Measurements from ENCODE around the gene RIPOR3. TPM values are rescaled to one million over a fixed set of nuclear protein-coding genes. Genes with fewer than 3 reads are reported as not detected.
A peak's percentile ranks its signal among the peaks of the same experiment; 100 is the strongest.

The RIPOR3 gene
- total and polyA plus RNA-seq, 5 donors from 2014 or later, result 0.69 to 1.9 (median 1.3) TPM

GRCh38 chr20:50630578-50631263 is 60.6 kb downstream of the RIPOR3 start:
- no peaks in the 10 kb centered on the region for H3K9me3 Mint-ChIP-seq
- Histone ChIP-seq H3K9me3 (ENCODE audit: control insufficient read depth in 2 of 2, low read length in 2 of 2) (no peaks in the 10 kb centered on the region), H3K36me3 (ENCODE audit: control insufficient read depth, insufficient read depth, low read length) (no peaks in the 10 kb centered on the region), H3K4me1 (ENCODE audit: control insufficient read depth, insufficient read depth, low read length, poor library complexity, severe bottlenecking) (no peaks in the 10 kb centered on the region), H3K27ac (ENCODE audit: insufficient read depth, low read length, poor library complexity, severe bottlenecking) (no peak overlapping the region), H3K4me3 (ENCODE audit: low read depth, low read length) (no peak overlapping the region), H3K27me3 (ENCODE audit: control insufficient read depth, insufficient read depth, low read length) (no peaks in the 10 kb centered on the region)
- H3K4me3 Mint-ChIP-seq, result no peak overlapping the region
- peaks cover 10% of the 10 kb centered on the region for H3K27me3 Mint-ChIP-seq
- H3K4me1 Mint-ChIP-seq, result peaks cover 0 to 2% (median 0%) of the 10 kb centered on the region in 4 donors
- no peak for ATAC-seq (ENCODE audit: low read depth in 2 of 2)
- H3K27ac Mint-ChIP-seq, result no peak overlapping the region
- no peak for DNase-seq
- H3K36me3 Mint-ChIP-seq, result no peaks in the 10 kb centered on the region

DNA sequence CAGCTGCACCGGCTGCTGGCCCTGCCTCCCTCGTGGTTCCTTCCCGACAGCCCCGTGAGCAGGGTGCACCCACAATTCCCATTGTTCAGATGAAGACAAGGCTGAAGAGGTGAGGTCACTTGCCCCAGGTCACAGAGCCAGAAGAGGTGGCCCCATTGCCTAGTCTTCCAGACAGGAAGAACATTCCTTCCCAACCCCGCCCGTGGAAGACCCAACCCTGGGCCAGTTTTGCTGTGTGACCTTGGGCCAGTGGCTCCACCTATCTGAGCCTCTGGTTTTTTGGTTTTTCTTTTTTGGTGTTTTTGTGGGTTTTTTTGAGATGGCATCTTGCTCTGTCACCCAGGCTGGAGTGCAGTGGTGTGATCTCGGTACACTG is 61.7 kb downstream of the RIPOR3 start:
- Mint-ChIP-seq H3K27ac (no peak overlapping the region), H3K4me3 (no peak overlapping the region), H3K27me3 (peaks cover 6% of the 10 kb centered on the region), H3K36me3 (no peaks in the 10 kb centered on the region), H3K9me3 (no peaks in the 10 kb centered on the region), H3K4me1 (no peaks in the 10 kb centered on the region)
- Histone ChIP-seq H3K27me3 (ENCODE audit: control insufficient read depth, insufficient read depth, low read length) (no peaks in the 10 kb centered on the region), H3K4me1 (ENCODE audit: control insufficient read depth, insufficient read depth, low read length, poor library complexity, severe bottlenecking) (no peaks in the 10 kb centered on the region), H3K9me3 (ENCODE audit: control insufficient read depth in 2 of 2, low read length in 2 of 2) (no peaks in the 10 kb centered on the region), H3K36me3 (ENCODE audit: control insufficient read depth, insufficient read depth, low read length) (no peaks in the 10 kb centered on the region), H3K27ac (ENCODE audit: insufficient read depth, low read length, poor library complexity, severe bottlenecking) (no peak overlapping the region), H3K4me3 (ENCODE audit: low read depth, low read length) (no peak overlapping the region)
- ATAC-seq (ENCODE audit: low read depth in 2 of 2) (no peak), DNase-seq (no peak)

DNA sequence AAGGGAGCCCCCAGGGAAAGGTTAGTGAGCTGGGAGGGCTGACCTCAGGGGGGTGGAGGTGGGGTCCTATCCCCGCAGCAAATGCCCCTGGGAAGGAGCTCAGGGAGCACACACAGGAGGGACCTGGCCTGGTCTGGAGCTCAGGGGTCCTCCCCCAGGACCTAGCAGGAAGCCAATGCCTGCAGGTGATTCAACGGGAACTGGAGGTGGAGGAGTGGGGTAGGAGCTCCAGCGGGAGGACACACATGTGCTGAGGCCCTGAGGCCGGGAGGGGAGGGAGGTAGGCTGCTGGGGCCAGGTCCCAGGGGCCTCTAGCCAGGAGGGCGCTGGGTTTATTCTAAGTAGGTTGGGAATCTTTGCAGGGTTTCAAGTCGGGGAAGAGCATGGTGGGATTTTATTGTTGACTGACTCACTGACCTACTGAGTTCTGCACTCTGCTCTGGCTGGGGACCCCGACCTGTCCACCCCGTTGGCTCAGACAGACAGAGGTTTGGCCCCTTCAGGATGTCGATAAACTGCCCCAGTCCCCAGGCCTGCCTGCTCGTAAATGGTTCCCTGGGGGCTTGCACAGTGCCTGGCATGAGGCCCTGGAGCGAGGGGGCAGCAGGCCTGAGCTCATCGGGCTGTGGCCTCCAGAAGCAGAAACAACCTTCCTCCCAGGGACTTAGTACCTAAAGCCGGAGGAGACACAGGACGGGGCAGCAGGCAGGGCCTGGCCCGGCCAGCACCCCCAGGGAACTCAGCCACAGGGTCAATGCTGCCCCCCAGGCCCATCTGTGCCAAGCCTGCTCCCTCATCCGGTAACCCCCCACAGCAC is 62.3 kb downstream of the RIPOR3 start:
- H3K4me1 Mint-ChIP-seq, result no peaks in the 10 kb centered on the region
- Histone ChIP-seq H3K27ac (ENCODE audit: insufficient read depth, low read length, poor library complexity, severe bottlenecking) (no peak overlapping the region), H3K4me3 (ENCODE audit: low read depth, low read length) (no peak overlapping the region), H3K9me3 (ENCODE audit: control insufficient read depth in 2 of 2, low read length in 2 of 2) (no peaks in the 10 kb centered on the region), H3K36me3 (ENCODE audit: control insufficient read depth, insufficient read depth, low read length) (no peaks in the 10 kb centered on the region), H3K27me3 (ENCODE audit: control insufficient read depth, insufficient read depth, low read length) (no peaks in the 10 kb centered on the region), H3K4me1 (ENCODE audit: control insufficient read depth, insufficient read depth, low read length, poor library complexity, severe bottlenecking) (no peaks in the 10 kb centered on the region)
- no peak overlapping the region for H3K4me3 Mint-ChIP-seq
- H3K27me3 Mint-ChIP-seq, result peaks cover 6% of the 10 kb centered on the region
- ATAC-seq (ENCODE audit: low read depth in 2 of 2) (no peak), DNase-seq (no peak)
- H3K36me3 Mint-ChIP-seq, result no peaks in the 10 kb centered on the region
- no peak overlapping the region for H3K27ac Mint-ChIP-seq
- H3K9me3 Mint-ChIP-seq, result no peaks in the 10 kb centered on the region

DNA sequence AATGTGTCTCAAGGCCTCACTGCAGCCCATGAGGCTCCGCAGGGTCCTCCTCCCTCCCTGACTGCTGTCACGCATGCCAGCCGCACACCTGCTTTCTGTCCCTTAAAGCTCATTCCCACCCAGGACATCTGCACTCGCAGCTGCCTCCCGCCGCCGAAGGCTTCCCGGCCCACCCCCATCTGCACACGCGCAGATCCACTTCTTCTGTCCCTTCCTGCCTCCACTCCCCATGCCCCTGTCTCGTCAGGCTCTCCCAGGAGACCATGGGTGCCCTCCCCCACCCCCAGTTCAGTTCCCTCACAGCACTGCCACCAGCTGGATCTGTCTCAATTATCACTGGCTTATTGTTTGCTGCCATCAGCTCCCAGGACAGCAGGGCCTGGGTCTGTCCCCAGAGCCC is 63.0 kb downstream of the RIPOR3 start:
- Mint-ChIP-seq H3K27me3 (peaks cover 6% of the 10 kb centered on the region), H3K36me3 (no peaks in the 10 kb centered on the region), H3K9me3 (no peaks in the 10 kb centered on the region), H3K4me1 (no peaks in the 10 kb centered on the region), H3K27ac (no peak overlapping the region), H3K4me3 (peak overlapping the region in 1 of 4 donors; percentile 48)
- ATAC-seq (ENCODE audit: low read depth in 2 of 2) (no peak), DNase-seq (no peak)
- Histone ChIP-seq H3K4me3 (ENCODE audit: low read depth, low read length) (no peak overlapping the region), H3K4me1 (ENCODE audit: control insufficient read depth, insufficient read depth, low read length, poor library complexity, severe bottlenecking) (no peaks in the 10 kb centered on the region), H3K27ac (ENCODE audit: insufficient read depth, low read length, poor library complexity, severe bottlenecking) (no peak overlapping the region), H3K9me3 (ENCODE audit: control insufficient read depth in 2 of 2, low read length in 2 of 2) (no peaks in the 10 kb centered on the region), H3K36me3 (ENCODE audit: control insufficient read depth, insufficient read depth, low read length) (no peaks in the 10 kb centered on the region), H3K27me3 (ENCODE audit: control insufficient read depth, insufficient read depth, low read length) (no peaks in the 10 kb centered on the region)

DNA sequence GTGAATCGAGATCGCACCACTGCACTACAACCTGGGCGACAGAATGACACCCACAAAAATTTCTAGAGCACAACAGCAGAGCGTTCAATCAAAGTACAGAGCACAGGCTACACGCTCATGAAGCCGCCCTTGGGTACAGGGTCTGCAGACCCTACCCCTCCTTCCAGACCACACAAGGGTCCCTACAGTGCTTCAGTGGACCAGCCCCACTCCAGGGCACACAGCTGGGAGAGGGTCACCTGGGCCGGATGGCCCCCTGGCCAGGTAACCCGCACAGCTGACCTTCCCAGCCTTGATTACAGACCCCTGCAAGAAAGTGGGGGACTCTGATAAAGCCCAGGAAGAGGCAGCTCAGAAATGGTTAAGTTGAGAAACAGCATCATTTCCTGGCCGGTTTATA is 63.6 kb downstream of the RIPOR3 start:
- Mint-ChIP-seq H3K36me3 (no peaks in the 10 kb centered on the region), H3K9me3 (no peaks in the 10 kb centered on the region), H3K4me3 (no peak overlapping the region), H3K27ac (no peak overlapping the region), H3K27me3 (peaks cover 6% of the 10 kb centered on the region), H3K4me1 (no peaks in the 10 kb centered on the region)
- Histone ChIP-seq H3K27ac (ENCODE audit: insufficient read depth, low read length, poor library complexity, severe bottlenecking) (no peak overlapping the region), H3K9me3 (ENCODE audit: control insufficient read depth in 2 of 2, low read length in 2 of 2) (no peaks in the 10 kb centered on the region), H3K4me3 (ENCODE audit: low read depth, low read length) (no peak overlapping the region), H3K27me3 (ENCODE audit: control insufficient read depth, insufficient read depth, low read length) (no peaks in the 10 kb centered on the region), H3K36me3 (ENCODE audit: control insufficient read depth, insufficient read depth, low read length) (no peaks in the 10 kb centered on the region), H3K4me1 (ENCODE audit: control insufficient read depth, insufficient read depth, low read length, poor library complexity, severe bottlenecking) (no peaks in the 10 kb centered on the region)
- no peak for DNase-seq
- ATAC-seq (ENCODE audit: low read depth in 2 of 2), result no peak

DNA sequence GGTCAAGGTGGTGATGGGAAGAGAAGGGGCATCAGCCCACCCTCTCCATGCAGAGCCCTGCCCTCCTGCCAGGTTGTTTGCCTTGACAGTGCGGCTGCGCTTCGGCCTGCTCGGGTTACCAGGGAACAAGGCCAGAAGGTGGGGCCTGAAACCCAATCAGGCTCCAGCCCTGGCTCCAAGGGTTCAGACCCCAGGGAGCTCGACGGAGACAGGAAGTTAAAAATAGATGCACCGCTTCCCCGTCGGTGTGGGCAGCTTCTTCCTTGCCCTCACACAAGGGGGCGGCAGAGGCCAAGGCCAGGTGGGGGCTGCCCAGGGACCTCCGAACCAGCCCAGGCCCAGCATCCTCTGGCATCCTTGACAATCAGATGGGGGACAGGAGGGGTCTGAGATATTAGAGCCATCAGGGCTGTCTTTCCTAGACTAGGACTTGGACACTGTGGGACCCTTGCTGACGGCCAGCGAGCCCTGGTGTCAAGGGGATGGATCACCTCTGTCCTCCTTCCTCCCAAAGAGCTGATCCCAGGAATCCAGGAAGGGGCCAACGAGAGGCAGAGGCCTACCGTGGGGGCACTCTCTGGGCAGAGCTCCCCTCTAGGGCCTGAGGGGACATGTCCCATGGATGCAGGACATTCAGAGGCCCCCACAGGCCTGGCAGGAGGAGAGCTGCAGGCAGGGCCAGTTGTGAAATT is 65.2 kb downstream of the RIPOR3 start:
- Mint-ChIP-seq H3K27ac (peak overlapping the region in 1 of 3 donors; percentile 69), H3K4me3 (no peak overlapping the region), H3K36me3 (no peaks in the 10 kb centered on the region), H3K4me1 (no peaks in the 10 kb centered on the region), H3K27me3 (no peaks in the 10 kb centered on the region), H3K9me3 (peaks cover 0 to 3% (median 0%) of the 10 kb centered on the region in 7 donors)
- DNase-seq (peak in 1 of 3 donors; percentile 13), ATAC-seq (ENCODE audit: low read depth in 2 of 2) (no peak)
- H3K27me3 ChIP-seq (ENCODE audit: control insufficient read depth, insufficient read depth, low read length), result no peaks in the 10 kb centered on the region
- no peak overlapping the region for H3K27ac ChIP-seq (ENCODE audit: insufficient read depth, low read length, poor library complexity, severe bottlenecking)
- H3K36me3 ChIP-seq (ENCODE audit: control insufficient read depth, insufficient read depth, low read length), result no peaks in the 10 kb centered on the region
- H3K4me1 ChIP-seq (ENCODE audit: control insufficient read depth, insufficient read depth, low read length, poor library complexity, severe bottlenecking), result no peaks in the 10 kb centered on the region
- peaks cover under 1 to 3% of the 10 kb centered on the region in 2 experiments for H3K9me3 ChIP-seq (ENCODE audit: control insufficient read depth in 2 of 2, low read length in 2 of 2)
- no peak overlapping the region for H3K4me3 ChIP-seq (ENCODE audit: low read depth, low read length)

DNA sequence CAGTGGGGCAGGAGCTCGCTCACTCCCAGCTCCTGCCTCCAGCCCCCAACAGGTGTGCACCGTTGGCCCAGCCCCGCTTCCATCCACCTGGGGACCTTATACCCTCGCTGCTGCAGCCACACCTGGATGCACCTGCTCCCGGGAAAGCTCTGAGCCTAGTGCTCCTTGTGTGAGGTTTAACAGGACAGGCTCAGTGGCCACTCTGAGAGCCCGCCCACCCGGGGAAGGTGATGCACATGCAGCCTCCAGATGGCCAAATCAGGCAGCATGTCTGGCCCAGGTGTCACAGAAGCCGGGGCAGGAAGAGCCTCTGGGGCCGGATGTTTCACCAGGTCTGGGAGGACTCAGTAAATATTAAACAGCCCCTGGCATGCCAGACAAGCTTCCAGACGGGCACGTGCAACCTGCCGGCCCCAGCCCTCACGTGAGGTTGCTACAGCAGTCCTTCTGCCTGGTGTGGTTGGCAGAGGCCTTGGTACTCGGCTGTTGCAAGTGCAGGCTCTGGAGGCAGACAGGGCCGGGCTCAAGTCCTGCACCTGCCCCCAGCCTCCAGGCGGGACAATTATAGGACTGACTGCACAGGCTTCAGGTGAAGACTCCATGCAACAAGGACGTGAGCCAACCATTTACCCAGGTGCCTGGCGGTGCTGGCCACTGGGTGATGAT is 66.9 kb downstream of the RIPOR3 start:
- Histone ChIP-seq H3K27me3 (ENCODE audit: control insufficient read depth, insufficient read depth, low read length) (no peaks in the 10 kb centered on the region), H3K4me1 (ENCODE audit: control insufficient read depth, insufficient read depth, low read length, poor library complexity, severe bottlenecking) (no peaks in the 10 kb centered on the region), H3K9me3 (ENCODE audit: control insufficient read depth in 2 of 2, low read length in 2 of 2) (peaks cover 3 to 8% of the 10 kb centered on the region in 2 experiments), H3K27ac (ENCODE audit: insufficient read depth, low read length, poor library complexity, severe bottlenecking) (no peak overlapping the region), H3K4me3 (ENCODE audit: low read depth, low read length) (no peak overlapping the region), H3K36me3 (ENCODE audit: control insufficient read depth, insufficient read depth, low read length) (no peaks in the 10 kb centered on the region)
- Mint-ChIP-seq H3K36me3 (no peaks in the 10 kb centered on the region), H3K4me1 (no peaks in the 10 kb centered on the region), H3K27ac (no peak overlapping the region), H3K4me3 (no peak overlapping the region), H3K9me3 (peaks cover 0 to 8% (median 2%) of the 10 kb centered on the region in 7 donors), H3K27me3 (no peaks in the 10 kb centered on the region)
- DNase-seq (no peak), ATAC-seq (ENCODE audit: low read depth in 2 of 2) (no peak)
